WTC11 (cell line): Measurements from ENCODE around the gene PROSER2. TPM values are rescaled to one million over a fixed set of nuclear protein-coding genes. Genes with fewer than 3 reads are reported as not detected.
A peak's percentile ranks its signal among the peaks of the same experiment; 100 is the strongest.

Experiments used
- ATAC-seq: fragments of 200-7000 bp; cut with Tn5 transposase; 2 replicates; pipeline ENCODE4 v1.10.0; 2021; ENCODE audit warnings: mild to moderate bottlenecking, moderate library complexity
- CTCF ChIA-PET: fragments of 300-600 bp; sonication (Branson Sonifier 250); formaldehyde crosslinking; loops from one replicate; lab custom pipeline; 2021; ENCODE audit warnings: antibody characterized with exemption; lab: Charles Lee
- POLR2A ChIA-PET: fragments of 350-600 bp; sonication (Branson Sonifier 250); formaldehyde crosslinking; loops from one replicate; lab custom pipeline; 2021; ENCODE audit warnings: antibody characterized with exemption; lab: Charles Lee
- DNase-seq: peaks from one replicate; pipeline ENCODE4 v3.0.0; 2021; ENCODE audit warnings: low spot score
- H3K27ac Mint-ChIP-seq: 2 replicates; pipeline ENCODE4 v1.8.0; 2021; ENCODE audit warnings: mixed read lengths
- H3K27me3 Mint-ChIP-seq: 2 replicates; pipeline ENCODE4 v1.8.0; 2021; ENCODE audit warnings: low read depth, mild to moderate bottlenecking, moderate library complexity, mixed read lengths
- H3K36me3 Mint-ChIP-seq: 2 replicates; pipeline ENCODE4 v1.8.0; 2021; ENCODE audit warnings: mixed read lengths
- H3K4me1 Mint-ChIP-seq: 2 replicates; pipeline ENCODE4 v1.8.0; 2022; ENCODE audit warnings: mixed read lengths
- H3K4me3 Mint-ChIP-seq: 2 replicates; pipeline ENCODE4 v1.8.0; 2021; ENCODE audit warnings: mild to moderate bottlenecking, moderate library complexity, mixed read lengths
- H3K9me3 Mint-ChIP-seq: 2 replicates; pipeline ENCODE4 v1.8.0; 2021; ENCODE audit warnings: mixed read lengths
- AR ChIP-seq: fragments of 250-450 bp; sonication (Bioruptor Pico); IDR thresholded peaks from 2 replicates; pipeline ENCODE4 v1.9.0; 2021; ENCODE audit warnings: mild to moderate bottlenecking
- ATF1 ChIP-seq: sonication (generic); formaldehyde crosslinking; IDR thresholded peaks from 2 replicates; pipeline ENCODE4 v1.8.1; 2023; ENCODE audit warnings: mild to moderate bottlenecking, moderate library complexity, missing genetic modification reagents
- CBFB ChIP-seq: sonication (generic); formaldehyde crosslinking; IDR thresholded peaks from 2 replicates; pipeline ENCODE4 v1.8.1; 2022; ENCODE audit warnings: mild to moderate bottlenecking, low read depth, missing genetic modification reagents
- ELF4 ChIP-seq: sonication (generic); formaldehyde crosslinking; IDR thresholded peaks from 2 replicates; pipeline ENCODE4 v1.8.1; 2022; ENCODE audit warnings: low read depth, mild to moderate bottlenecking, moderate library complexity, missing genetic modification reagents
- EMX1 ChIP-seq: fragments of 250-450 bp; sonication (Bioruptor Pico); IDR thresholded peaks from 2 replicates; pipeline ENCODE4 v1.8.0; 2021; ENCODE audit warnings: mild to moderate bottlenecking
- GABPB1 ChIP-seq: sonication (generic); formaldehyde crosslinking; IDR thresholded peaks from 2 replicates; pipeline ENCODE4 v1.8.1; 2023; ENCODE audit warnings: mild to moderate bottlenecking, missing genetic modification reagents
- IRF1 ChIP-seq: sonication (generic); formaldehyde crosslinking; IDR thresholded peaks from 2 replicates; pipeline ENCODE4 v1.8.0; 2023; ENCODE audit warnings: missing genetic modification reagents
- IRF2 ChIP-seq: sonication (generic); formaldehyde crosslinking; IDR thresholded peaks from 2 replicates; pipeline ENCODE4 v1.8.0; 2022; ENCODE audit warnings: low read depth, missing genetic modification reagents, borderline replicate concordance
- NR1H2 ChIP-seq: sonication (generic); formaldehyde crosslinking; IDR thresholded peaks from 2 replicates; pipeline ENCODE4 v1.9.0; 2021; ENCODE audit warnings: mild to moderate bottlenecking, moderate library complexity, missing genetic modification reagents
- SOX15 ChIP-seq: fragments of 250-450 bp; sonication (Bioruptor Pico); IDR thresholded peaks from 2 replicates; pipeline ENCODE4 v1.9.0; 2021; ENCODE audit warnings: mild to moderate bottlenecking
- TEAD4 ChIP-seq: sonication (generic); formaldehyde crosslinking; IDR thresholded peaks from 2 replicates; pipeline ENCODE4 v1.8.0; 2022; ENCODE audit warnings: mild to moderate bottlenecking, missing genetic modification reagents
- USF2 ChIP-seq: sonication (generic); formaldehyde crosslinking; IDR thresholded peaks from 2 replicates; pipeline ENCODE4 v1.8.1; 2023; ENCODE audit warnings: mild to moderate bottlenecking, missing genetic modification reagents, moderate library complexity
- ZNF232 ChIP-seq: sonication (generic); formaldehyde crosslinking; IDR thresholded peaks from 2 replicates; pipeline ENCODE4 v1.8.0; 2022; ENCODE audit warnings: mild to moderate bottlenecking, missing genetic modification reagents
- ZNF317 ChIP-seq: sonication (generic); formaldehyde crosslinking; IDR thresholded peaks from 2 replicates; pipeline ENCODE4 v1.8.1; 2023; ENCODE audit warnings: low read depth, mild to moderate bottlenecking, moderate library complexity, missing genetic modification reagents, borderline replicate concordance
- ZNF423 ChIP-seq: fragments of 250-450 bp; sonication (Bioruptor Pico); IDR thresholded peaks from 2 replicates; pipeline ENCODE4 v2.1.2; 2022; ENCODE audit warnings: mild to moderate bottlenecking, moderate library complexity
- ZNF425 ChIP-seq: fragments of 250-450 bp; sonication (Bioruptor Pico); conservative IDR thresholded peaks from 2 replicates; pipeline ENCODE4 v1.9.0; 2021; ENCODE audit warnings: mild to moderate bottlenecking
- ZNF512 ChIP-seq: sonication (generic); formaldehyde crosslinking; IDR thresholded peaks from 2 replicates; pipeline ENCODE4 v1.8.1; 2022; ENCODE audit warnings: missing genetic modification reagents, borderline replicate concordance
- total RNA-seq: library from RNA; stranded (reverse); gene quantifications from 3 replicates; pipeline ENCODE4 v1.2.3, GENCODE V29; 2021
- TF ChIP-seq, protein P1 (sequence below): sonication (generic); formaldehyde crosslinking; IDR thresholded peaks from 2 replicates; pipeline ENCODE4 v1.8.0; 2023; ENCODE audit warnings: mild to moderate bottlenecking, missing genetic modification reagents

Gene PROSER2
- total RNA-seq, 1 experiment from 2014 or later: 8.5 TPM

DNA sequence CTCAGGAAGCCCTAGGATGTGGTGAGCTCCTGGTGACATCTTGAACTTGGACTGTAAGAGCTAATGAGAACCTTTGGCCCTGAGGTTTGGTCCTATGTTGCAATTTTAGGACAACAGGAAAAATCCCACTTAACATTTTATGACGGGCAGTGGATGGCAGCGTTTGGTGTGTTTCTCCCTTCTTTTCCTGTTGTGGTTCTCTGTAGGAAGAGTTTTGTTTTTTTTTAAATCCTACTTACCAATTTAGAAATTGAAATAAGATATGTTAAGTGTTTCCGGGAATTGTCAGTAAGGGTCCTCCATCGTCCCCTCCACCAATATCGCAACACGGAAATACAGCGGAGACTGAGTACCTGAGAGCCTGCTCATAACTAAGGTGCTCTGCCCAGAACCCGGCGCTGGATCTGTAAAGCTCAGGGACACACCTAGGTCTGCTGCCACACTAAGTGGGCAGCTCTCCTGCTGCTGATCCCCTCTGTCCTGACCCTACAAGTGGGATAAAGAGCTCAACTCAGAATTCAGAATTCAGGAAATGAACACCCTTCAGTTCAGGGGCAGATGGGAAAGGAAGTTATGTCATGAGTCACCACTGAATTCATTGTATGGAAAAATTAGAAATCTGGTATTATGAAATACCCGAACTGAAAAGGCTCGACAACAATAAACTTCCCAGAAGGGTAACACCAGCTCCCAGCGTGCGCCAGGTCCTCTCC, 9.1 kb upstream of the PROSER2 start:
- Mint-ChIP-seq H3K4me3 (no peak overlapping the region), H3K9me3 (no peaks in the 10 kb centered on the region), H3K4me1 (peaks cover 15% of the 10 kb centered on the region), H3K27me3 (no peaks in the 10 kb centered on the region), H3K36me3 (no peaks in the 10 kb centered on the region), H3K27ac (no peak overlapping the region)
- no peak for TF ChIP-seq USF2 (CRISPR knock-in tag)
- no peak for TF ChIP-seq ZNF425 (CRISPR knock-in tag)
- TF ChIP-seq TEAD4 (CRISPR knock-in tag): no peak
- TF ChIP-seq GABPB1 (CRISPR knock-in tag): no peak
- TF ChIP-seq ZNF232 (CRISPR knock-in tag): no peak
- no peak for TF ChIP-seq ELF4
- TF ChIP-seq ZNF512: no peak
- TF ChIP-seq IRF1 (CRISPR knock-in tag): no peak
- no peak for TF ChIP-seq ZNF317 (CRISPR knock-in tag)
- ChIA-PET CTCF (interaction anchor here (0.8 to 1.3 kb wide), 3 partner anchors 16 to 67 kb away, joined by 3 to 5 read pairs (median 3); no protein-coding TSS in a partner anchor), POLR2A (interaction anchor here (0.5 to 1.0 kb wide), 2 partner anchors 9 to 442 kb away, joined by 3 to 4 read pairs; no protein-coding TSS in a partner anchor)
- DNase-seq: no peak
- ATAC-seq: peak; percentile 30; the same call in 1 of the 2 replicates

DNA sequence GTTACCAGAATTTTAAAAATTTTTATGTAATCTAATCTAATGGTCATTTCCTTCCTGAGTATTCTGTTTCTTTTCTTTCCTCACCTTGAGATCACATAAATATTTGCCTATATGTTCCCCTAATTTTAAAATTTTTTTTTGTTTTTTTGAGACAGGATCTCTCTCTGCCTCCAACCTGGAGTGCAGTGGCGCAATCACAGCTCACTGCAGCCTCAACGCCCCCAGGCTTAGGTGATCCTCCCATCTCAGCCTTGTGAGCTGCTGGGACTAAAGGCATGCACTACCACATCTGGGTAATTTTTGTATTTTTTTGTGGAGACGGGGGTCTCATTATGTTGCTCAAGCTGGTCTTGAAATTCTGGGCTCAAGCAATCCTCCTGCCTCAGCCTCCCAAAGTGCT, 4.1 kb upstream of the PROSER2 start:
- no peak for ATAC-seq
- Mint-ChIP-seq H3K4me1 (peaks cover 10% of the 10 kb centered on the region), H3K4me3 (no peak overlapping the region), H3K9me3 (no peaks in the 10 kb centered on the region), H3K27me3 (peaks cover 3% of the 10 kb centered on the region), H3K36me3 (no peaks in the 10 kb centered on the region), H3K27ac (no peak overlapping the region)
- POLR2A ChIA-PET: no interaction called here
- TF ChIP-seq ATF1 (CRISPR knock-in tag) (no peak), ZNF423 (CRISPR knock-in tag) (no peak), NR1H2 (CRISPR knock-in tag) (no peak)
- CTCF ChIA-PET: interaction anchor here (0.9 to 2.0 kb wide), 3 partner anchors 14 to 59 kb away, joined by 3 to 7 read pairs (median 3); no protein-coding TSS in a partner anchor
- no peak for DNase-seq

DNA sequence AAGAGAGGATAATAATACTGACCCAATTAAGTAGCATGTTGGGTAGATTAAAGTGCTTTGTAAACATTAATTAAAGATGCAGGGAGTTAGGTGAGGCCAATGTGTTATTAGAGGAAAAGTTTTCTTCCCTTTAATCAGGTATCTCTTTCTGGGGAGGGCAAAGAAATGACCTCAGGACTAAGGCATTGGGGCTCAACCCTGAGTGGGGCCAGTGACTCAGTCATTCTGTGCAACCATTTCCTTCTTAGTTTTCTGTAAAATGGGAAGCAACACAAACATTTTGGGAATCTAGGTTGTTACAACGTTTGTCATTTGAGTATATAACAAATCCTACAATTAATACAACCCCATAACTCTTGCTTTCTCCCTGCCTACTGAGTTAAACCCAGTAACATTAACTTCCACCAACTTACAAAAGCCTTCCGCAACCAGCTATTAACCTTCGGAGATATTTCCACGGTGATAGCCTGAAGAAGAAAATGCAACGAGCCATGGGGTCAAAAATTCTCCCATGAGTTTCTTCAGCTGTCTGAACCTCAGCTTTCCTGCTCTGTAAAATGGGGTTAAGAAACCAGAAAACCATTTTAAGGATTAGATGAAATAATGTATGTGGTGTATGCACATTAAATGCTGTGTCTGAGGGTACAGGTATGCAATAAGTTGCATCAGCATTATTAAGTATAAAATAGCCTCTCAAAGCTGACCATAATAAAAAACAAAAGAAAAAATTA, 965 bp upstream of the PROSER2 start:
- ChIA-PET CTCF (interaction anchor here (1.8 kb wide), 1 partner anchor 31 kb away, joined by 7 read pairs; no protein-coding TSS in a partner anchor), POLR2A (no interaction called here)
- no peaks in the 10 kb centered on the region for H3K9me3 Mint-ChIP-seq
- ATAC-seq (no peak), DNase-seq (no peak)
- no peak overlapping the region for H3K27ac Mint-ChIP-seq
- H3K36me3 Mint-ChIP-seq: no peaks in the 10 kb centered on the region
- peak overlapping the region; percentile 35 for H3K4me3 Mint-ChIP-seq
- peaks cover 11% of the 10 kb centered on the region for H3K4me1 Mint-ChIP-seq
- peaks cover 16% of the 10 kb centered on the region for H3K27me3 Mint-ChIP-seq
- TF ChIP-seq CBFB (CRISPR knock-in tag) (no peak), SOX15 (CRISPR knock-in tag) (no peak), IRF2 (CRISPR knock-in tag) (no peak), AR (no peak), EMX1 (no peak)
- TF ChIP-seq, protein P1, sequence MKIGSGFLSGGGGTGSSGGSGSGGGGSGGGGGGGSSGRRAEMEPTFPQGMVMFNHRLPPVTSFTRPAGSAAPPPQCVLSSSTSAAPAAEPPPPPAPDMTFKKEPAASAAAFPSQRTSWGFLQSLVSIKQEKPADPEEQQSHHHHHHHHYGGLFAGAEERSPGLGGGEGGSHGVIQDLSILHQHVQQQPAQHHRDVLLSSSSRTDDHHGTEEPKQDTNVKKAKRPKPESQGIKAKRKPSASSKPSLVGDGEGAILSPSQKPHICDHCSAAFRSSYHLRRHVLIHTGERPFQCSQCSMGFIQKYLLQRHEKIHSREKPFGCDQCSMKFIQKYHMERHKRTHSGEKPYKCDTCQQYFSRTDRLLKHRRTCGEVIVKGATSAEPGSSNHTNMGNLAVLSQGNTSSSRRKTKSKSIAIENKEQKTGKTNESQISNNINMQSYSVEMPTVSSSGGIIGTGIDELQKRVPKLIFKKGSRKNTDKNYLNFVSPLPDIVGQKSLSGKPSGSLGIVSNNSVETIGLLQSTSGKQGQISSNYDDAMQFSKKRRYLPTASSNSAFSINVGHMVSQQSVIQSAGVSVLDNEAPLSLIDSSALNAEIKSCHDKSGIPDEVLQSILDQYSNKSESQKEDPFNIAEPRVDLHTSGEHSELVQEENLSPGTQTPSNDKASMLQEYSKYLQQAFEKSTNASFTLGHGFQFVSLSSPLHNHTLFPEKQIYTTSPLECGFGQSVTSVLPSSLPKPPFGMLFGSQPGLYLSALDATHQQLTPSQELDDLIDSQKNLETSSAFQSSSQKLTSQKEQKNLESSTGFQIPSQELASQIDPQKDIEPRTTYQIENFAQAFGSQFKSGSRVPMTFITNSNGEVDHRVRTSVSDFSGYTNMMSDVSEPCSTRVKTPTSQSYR (CRISPR knock-in tag): no peak
